NCI-H1048 (cell line): ENCODE results near the gene EPM2A.

ENCODE experiments used
- DNase-seq: peaks from one replicate; lab custom pipeline; 2025; lab: John Stamatoyannopoulos, UW

Gene EPM2A

GRCh38 chr6:145670311-145670710 is 65.0 kb downstream of the EPM2A start:
- no peak for DNase-seq

DNA sequence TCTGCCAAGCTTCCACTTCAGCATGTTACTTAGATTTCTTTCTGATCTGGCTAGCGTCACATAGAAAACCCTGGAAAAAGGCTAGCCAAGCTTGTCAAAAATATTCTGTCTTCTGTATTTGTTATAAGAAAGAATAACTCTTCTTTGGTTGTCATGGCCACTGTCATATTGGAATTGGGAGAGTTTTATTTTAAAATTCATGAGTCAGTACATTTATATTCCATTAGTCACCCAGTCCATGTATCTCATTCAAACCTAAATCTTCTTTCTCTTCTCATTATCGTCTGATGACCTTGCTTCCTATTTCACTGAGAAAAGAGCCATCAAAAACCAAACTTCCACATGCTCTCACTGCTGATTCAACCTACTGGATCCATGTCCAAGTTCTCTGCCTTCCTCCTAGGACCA is 65.7 kb downstream of the EPM2A start:
- DNase-seq, result no peak

- DNase-seq, result no peak
Observed at GRCh38 chr6:145668844-145669243, 66.5 kb downstream of the EPM2A start.

GRCh38 chr6:145660676-145661075 is 74.6 kb downstream of the EPM2A start:
- DNase-seq, result no peak

GRCh38 chr6:145656128-145656527 is 79.2 kb downstream of the EPM2A start:
- no peak for DNase-seq

DNA sequence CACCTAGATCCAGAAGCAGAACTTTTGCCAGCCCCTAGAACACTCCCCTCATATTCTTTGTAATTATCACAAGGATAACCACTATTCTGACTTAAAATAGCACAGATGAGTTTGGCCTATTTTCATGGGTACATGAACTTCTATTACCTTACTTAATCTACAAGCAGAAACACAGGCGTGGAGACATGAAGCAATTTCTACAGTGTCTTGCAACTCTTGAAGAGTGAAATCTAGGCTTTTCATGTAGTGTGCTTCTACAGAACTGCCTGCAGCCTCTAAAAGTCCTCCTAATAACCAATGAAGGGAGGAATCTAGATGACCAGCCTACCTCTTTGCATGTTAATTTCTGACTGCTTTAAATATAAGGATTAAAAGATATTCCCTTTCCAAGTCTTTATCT is 82.7 kb downstream of the EPM2A start:
- DNase-seq, result no peak

DNA sequence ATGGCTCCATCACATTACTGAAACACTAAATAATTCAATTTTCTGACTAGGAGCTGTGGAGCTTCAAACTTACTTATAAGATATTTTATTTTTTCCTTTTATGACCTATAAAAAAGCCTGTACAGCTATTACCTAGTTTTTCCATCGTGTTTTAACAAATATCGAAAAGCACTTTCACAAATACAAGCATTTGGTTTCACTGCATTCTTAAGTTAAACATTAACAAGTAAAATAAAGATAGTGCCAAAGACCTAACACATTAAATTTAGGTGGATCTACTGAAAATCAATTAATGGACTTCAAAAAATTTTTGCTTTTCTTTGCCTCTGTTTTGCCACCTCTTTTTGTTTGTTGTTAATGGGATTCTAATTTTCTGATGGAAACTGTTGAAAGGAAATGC is 83.3 kb downstream of the EPM2A start:
- no peak for DNase-seq

GRCh38 chr6:145648149-145648548 is 87.2 kb downstream of the EPM2A start:
- no peak for DNase-seq

GRCh38 chr6:145647602-145648001 is 87.7 kb downstream of the EPM2A start:
- no peak for DNase-seq

- DNase-seq, result no peak
Observed at GRCh38 chr6:145643760-145644159, 91.6 kb downstream of the EPM2A start.

GRCh38 chr6:145633981-145634627 is 101.2 kb downstream of the EPM2A start:
- peak; percentile 50 for DNase-seq

DNA sequence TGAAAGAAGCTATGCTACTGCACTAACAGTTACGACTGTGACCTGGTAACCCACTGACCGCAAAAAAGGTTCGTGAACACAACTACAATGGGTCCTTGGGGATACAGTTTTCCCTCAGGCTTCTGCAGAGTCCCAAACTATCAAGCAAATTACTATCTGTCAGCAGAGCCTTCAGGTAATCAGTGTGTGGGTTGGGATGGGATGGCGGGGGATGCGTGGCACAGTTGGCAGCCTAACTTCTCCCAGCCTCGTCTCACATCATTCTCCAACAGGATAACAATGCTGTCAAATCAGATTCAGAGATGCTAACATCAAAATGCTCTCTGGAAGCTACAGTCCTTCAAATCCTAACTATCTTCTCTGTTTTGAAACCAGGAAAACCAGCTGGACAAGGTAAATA is 102.3 kb downstream of the EPM2A start:
- DNase-seq, result no peak

- no peak for DNase-seq
Observed at GRCh38 chr6:145631374-145631773, 103.9 kb downstream of the EPM2A start.

GRCh38 chr6:145630598-145630997 is 104.7 kb downstream of the EPM2A start:
- DNase-seq, result no peak

GRCh38 chr6:145629478-145629877 is 105.8 kb downstream of the EPM2A start:
- DNase-seq, result no peak

- DNase-seq, result no peak
Observed at GRCh38 chr6:145627451-145627850, 107.9 kb downstream of the EPM2A start.

- DNase-seq, result no peak
Observed at GRCh38 chr6:145626857-145627256, 108.5 kb downstream of the EPM2A start.

- DNase-seq, result no peak
Observed at GRCh38 chr6:145623231-145623630, 112.1 kb downstream of the EPM2A start.

DNA sequence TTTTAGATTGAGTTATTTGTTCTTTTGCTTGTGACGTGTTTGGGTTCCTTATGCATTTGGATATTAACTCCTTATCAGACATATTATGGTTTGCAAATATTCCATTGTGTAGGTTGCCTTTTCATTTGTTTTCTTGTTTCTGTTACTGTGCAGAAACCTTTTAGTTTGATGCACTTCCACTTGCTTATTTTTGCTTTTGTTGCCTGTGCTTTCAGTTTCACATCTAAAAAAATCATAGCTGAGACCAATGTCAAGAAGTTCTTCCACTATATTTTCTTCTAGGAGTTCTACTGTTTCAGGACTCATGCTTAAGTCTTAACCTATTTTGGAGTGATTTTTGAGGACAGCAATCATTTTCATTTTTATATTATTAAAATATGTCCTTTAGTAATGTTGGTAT is 113.5 kb downstream of the EPM2A start:
- no peak for DNase-seq

DNA sequence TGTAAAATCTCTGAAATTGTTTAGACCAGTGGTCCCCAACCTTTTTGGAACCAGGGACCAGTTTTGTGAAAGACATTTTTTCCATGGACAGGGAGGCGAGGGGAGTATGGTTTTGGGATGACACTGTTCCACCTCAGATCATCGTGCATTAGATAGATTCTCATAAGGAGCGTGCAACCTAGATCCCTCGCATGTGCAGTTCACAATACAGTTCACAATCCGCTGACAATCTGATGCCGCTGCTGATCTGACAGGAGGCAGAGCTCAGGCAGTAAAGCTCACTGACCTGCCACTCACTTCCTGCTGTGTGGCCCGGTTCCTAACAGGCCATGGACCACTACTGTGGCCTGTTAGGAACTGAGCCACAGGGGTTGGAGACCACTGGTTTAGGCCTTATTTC is 115.2 kb downstream of the EPM2A start:
- no peak for DNase-seq

DNA sequence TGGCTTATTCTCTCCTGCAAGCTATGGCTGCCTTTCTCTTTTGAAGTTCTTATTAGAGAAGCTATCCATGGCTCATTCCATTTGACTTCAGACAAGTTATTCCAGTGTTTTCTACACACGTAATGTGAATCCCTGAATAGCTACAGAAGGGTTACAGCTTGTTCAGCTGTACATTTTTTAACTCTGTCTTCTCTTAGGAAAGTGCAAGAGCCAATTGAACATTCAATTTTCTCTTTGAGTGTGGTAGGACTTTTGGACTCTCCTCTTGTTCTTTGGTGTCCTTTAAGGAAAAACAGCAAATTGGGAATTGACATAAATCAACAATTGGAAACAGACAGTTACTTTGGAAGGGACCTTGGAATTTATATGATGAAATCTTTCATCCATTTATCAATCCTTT is 125.8 kb downstream of the EPM2A start:
- no peak for DNase-seq

GRCh38 chr6:145608850-145609249 is 126.5 kb downstream of the EPM2A start:
- no peak for DNase-seq

DNA sequence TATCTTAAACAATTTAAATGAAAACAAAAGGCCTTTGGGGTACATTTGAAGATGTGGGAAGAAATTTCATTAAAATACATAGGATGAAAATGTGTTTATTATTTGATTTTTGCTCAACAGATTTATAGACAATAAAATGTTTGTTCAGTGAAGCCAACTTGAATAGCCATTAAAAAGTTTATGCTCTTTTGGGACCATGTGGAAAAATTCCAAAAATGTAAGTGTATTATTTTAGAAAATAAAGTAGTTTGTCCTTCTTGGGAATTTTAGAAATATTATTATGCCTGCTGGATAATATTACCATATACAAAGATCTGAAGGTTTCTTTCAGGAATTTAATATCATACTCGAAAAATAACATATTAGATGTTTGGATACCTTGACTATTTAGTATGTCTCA is 131.3 kb downstream of the EPM2A start:
- no peak for DNase-seq

- DNase-seq, result no peak
Observed at GRCh38 chr6:145603424-145603833, 131.9 kb downstream of the EPM2A start.
